SHP77 (cell line): ENCODE measurements around the gene MAP4K4.
"Not testable (repeated sequence)": the region's sequence is repeated elsewhere in the genome, so short reads cannot be mapped to it uniquely, and the experiment has no call there.

Experiments
- DNase-seq, 2 experiments: peaks; one replicate each; lab custom pipeline; 2025; lab: John Stamatoyannopoulos, UW

MAP4K4 gene

GRCh38 chr2:101743288-101743687, 45.8 kb downstream of the MAP4K4 start:
- no peak for DNase-seq

- DNase-seq: no peak
These were observed 47.3 kb downstream of the MAP4K4 start for GRCh38 chr2:101744832-101745231.

- no peak for DNase-seq
These were observed 48.5 kb downstream of the MAP4K4 start for GRCh38 chr2:101745711-101746694.

- no peak for DNase-seq
These were observed 50.5 kb downstream of the MAP4K4 start for GRCh38 chr2:101748000-101748399.

GRCh38 chr2:101748462-101748861, 51.0 kb downstream of the MAP4K4 start:
- DNase-seq: not testable (repeated sequence)

- DNase-seq: no peak
These were observed 53.2 kb downstream of the MAP4K4 start for GRCh38 chr2:101750688-101751087.

- DNase-seq: no peak
These were observed 53.8 kb downstream of the MAP4K4 start for GRCh38 chr2:101751276-101751815.

- no peak for DNase-seq
These were observed 54.5 kb downstream of the MAP4K4 start for GRCh38 chr2:101751875-101752619.

- no peak for DNase-seq
These were observed 55.5 kb downstream of the MAP4K4 start for GRCh38 chr2:101752716-101753616.

GRCh38 chr2:101753720-101754490, 56.4 kb downstream of the MAP4K4 start:
- DNase-seq: no peak

- no peak for DNase-seq
These were observed 57.1 kb downstream of the MAP4K4 start for GRCh38 chr2:101754618-101755017.

- DNase-seq: no peak
These were observed 58.8 kb downstream of the MAP4K4 start for GRCh38 chr2:101756266-101756665.

- no peak for DNase-seq
These were observed 60.5 kb downstream of the MAP4K4 start for GRCh38 chr2:101758001-101758400.

GRCh38 chr2:101759162-101759561, 61.7 kb downstream of the MAP4K4 start:
- no peak for DNase-seq

GRCh38 chr2:101762451-101763171, 65.1 kb downstream of the MAP4K4 start:
- no peak for DNase-seq

GRCh38 chr2:101763496-101764333, 66.2 kb downstream of the MAP4K4 start:
- DNase-seq: no peak

GRCh38 chr2:101766337-101766736, 68.8 kb downstream of the MAP4K4 start:
- no peak for DNase-seq

- DNase-seq: no peak
These were observed 69.6 kb downstream of the MAP4K4 start for GRCh38 chr2:101766871-101767739.
